Astrocyte (in vitro differentiated cells and primary cell): ENCODE data around the gene MT1H. TPM values are rescaled to one million over a fixed set of nuclear protein-coding genes. Genes with fewer than 3 reads are reported as not detected.

Experiments
- DNase-seq: peaks from one replicate; pipeline ENCODE4 v3.0.0-alpha.2; 2010; ENCODE audit warnings: low read depth
- FAIRE-seq: peaks from 2 replicates; lab custom pipeline; 2011; peaks lifted over from hg19 to GRCh38; lab: Jason Lieb, UNC
- H2AFZ ChIP-seq: 2 replicates; pipeline ENCODE4 v1.6.0; 2012; ENCODE audit warnings: low read depth, low read length, inconsistent platforms
- H3K27ac ChIP-seq: 2 replicates; pipeline ENCODE4 v1.5.1; 2011; ENCODE audit warnings: low read depth, low read length, inconsistent platforms
- H3K27me3 ChIP-seq: 2 replicates; pipeline ENCODE4 v1.6.0; 2011; ENCODE audit warnings: low read length, inconsistent platforms; ENCODE audit not compliant: insufficient read depth
- H3K36me3 ChIP-seq: 2 replicates; pipeline ENCODE4 v1.5.1; 2011; ENCODE audit warnings: low read length, inconsistent platforms; ENCODE audit not compliant: insufficient read depth
- H3K4me1 ChIP-seq: 2 replicates; pipeline ENCODE4 v1.5.1; 2011; ENCODE audit warnings: low read length, inconsistent platforms; ENCODE audit not compliant: insufficient read depth
- H3K4me2 ChIP-seq: 2 replicates; pipeline ENCODE4 v1.6.0; 2012; ENCODE audit warnings: low read length, inconsistent platforms
- H3K4me3 ChIP-seq: 2 replicates; pipeline ENCODE4 v1.5.1; 2011; ENCODE audit warnings: low read depth, mild to moderate bottlenecking, low read length, inconsistent platforms; ENCODE audit not compliant: insufficient read depth
- H3K79me2 ChIP-seq: 2 replicates; pipeline ENCODE4 v1.6.0; 2012; ENCODE audit warnings: mild to moderate bottlenecking, low read length, inconsistent platforms; ENCODE audit not compliant: insufficient read depth
- H3K9ac ChIP-seq: 2 replicates; pipeline ENCODE4 v1.6.0; 2012; ENCODE audit warnings: mild to moderate bottlenecking, low read length, inconsistent platforms
- H3K9me3 ChIP-seq: 2 replicates; pipeline ENCODE4 v1.5.1; 2012; ENCODE audit warnings: low read depth, mild to moderate bottlenecking, low read length, inconsistent platforms; ENCODE audit not compliant: insufficient read depth
- H4K20me1 ChIP-seq: 2 replicates; pipeline ENCODE4 v1.6.0; 2012; ENCODE audit warnings: low read length, inconsistent platforms; ENCODE audit not compliant: insufficient read depth
- H3K27ac Mint-ChIP-seq: one replicate; pipeline ENCODE4 v1.8.0; 2021; ENCODE audit warnings: mild to moderate bottlenecking, mixed read lengths; ENCODE audit not compliant: unreplicated experiment
- H3K27me3 Mint-ChIP-seq: one replicate; pipeline ENCODE4 v1.8.0; 2021; ENCODE audit warnings: low read depth, mixed read lengths; ENCODE audit not compliant: unreplicated experiment
- H3K36me3 Mint-ChIP-seq: one replicate; pipeline ENCODE4 v1.8.0; 2021; ENCODE audit warnings: low read depth, mixed read lengths; ENCODE audit not compliant: unreplicated experiment
- H3K4me1 Mint-ChIP-seq: one replicate; pipeline ENCODE4 v1.8.0; 2021; ENCODE audit warnings: low read depth, mixed read lengths; ENCODE audit not compliant: unreplicated experiment
- H3K4me3 Mint-ChIP-seq: one replicate; pipeline ENCODE4 v1.8.0; 2021; ENCODE audit warnings: mild to moderate bottlenecking, moderate library complexity, mixed read lengths; ENCODE audit not compliant: unreplicated experiment
- H3K9me3 Mint-ChIP-seq: one replicate; pipeline ENCODE4 v1.8.0; 2021; ENCODE audit warnings: mild to moderate bottlenecking, mixed read lengths; ENCODE audit not compliant: unreplicated experiment
- CTCF ChIP-seq: IDR thresholded peaks from 2 replicates; pipeline ENCODE4 v1.5.1; 2011; ENCODE audit warnings: low read depth, mild to moderate bottlenecking, inconsistent platforms, low read length, moderate library complexity; ENCODE audit not compliant: insufficient read depth
- EZH2 ChIP-seq: IDR thresholded peaks from 2 replicates; pipeline ENCODE4 v1.6.1; 2012; ENCODE audit warnings: mild to moderate bottlenecking, low read length, inconsistent platforms; ENCODE audit not compliant: insufficient read depth
- total RNA-seq: library from RNA; stranded (reverse); gene quantifications from 2 replicates; pipeline ENCODE4 v1.2.1, GENCODE V29; 2021

Gene MT1H
- total RNA-seq, 1 donor from 2014 or later: not detected

DNA sequence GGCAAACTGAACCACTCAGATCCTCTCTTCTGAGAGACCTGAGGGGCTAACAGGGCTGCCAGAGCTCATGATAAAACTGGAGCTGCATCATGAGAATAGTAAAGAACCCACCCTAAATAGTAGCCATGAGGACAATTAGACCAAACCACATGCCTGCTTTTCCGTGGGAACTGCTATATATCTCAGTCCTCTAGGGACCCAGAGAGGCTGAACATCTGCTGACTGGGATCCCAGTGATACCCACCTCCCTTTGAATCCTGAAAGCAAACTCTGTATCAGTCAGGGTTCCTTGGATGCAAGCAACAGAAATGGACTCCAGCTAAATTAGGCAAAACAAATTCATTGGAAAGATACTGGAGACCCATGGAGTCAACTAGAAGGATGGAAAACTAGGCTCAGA is 19.1 kb downstream of the MT1H start:
- Mint-ChIP-seq H3K4me1 (peaks cover 1% of the 10 kb centered on the region), H3K27ac (no peak overlapping the region), H3K36me3 (peaks cover 6% of the 10 kb centered on the region), H3K27me3 (peaks cover 22% of the 10 kb centered on the region), H3K4me3 (no peak overlapping the region), H3K9me3 (peaks cover 21% of the 10 kb centered on the region)
- Histone ChIP-seq H3K27me3 (no peaks in the 10 kb centered on the region), H2AFZ (no peak overlapping the region), H3K27ac (no peak overlapping the region), H3K9me3 (peaks cover 3% of the 10 kb centered on the region), H3K4me3 (no peak overlapping the region), H3K79me2 (no peaks in the 10 kb centered on the region), H4K20me1 (no peaks in the 10 kb centered on the region), H3K4me2 (no peak overlapping the region), H3K36me3 (no peaks in the 10 kb centered on the region), H3K4me1 (no peaks in the 10 kb centered on the region), H3K9ac (no peak overlapping the region)
- no peak for FAIRE-seq
- TF ChIP-seq EZH2: no peak
- TF ChIP-seq CTCF: no peak
- DNase-seq: no peak

GRCh38 chr16:56689171-56689570 is 19.6 kb downstream of the MT1H start:
- H3K4me2 ChIP-seq: no peak overlapping the region
- Mint-ChIP-seq H3K9me3 (peaks cover 21% of the 10 kb centered on the region), H3K36me3 (peaks cover 6% of the 10 kb centered on the region), H3K4me1 (peaks cover 1% of the 10 kb centered on the region), H3K27ac (no peak overlapping the region), H3K4me3 (no peak overlapping the region), H3K27me3 (peaks cover 19% of the 10 kb centered on the region)
- TF ChIP-seq EZH2: no peak
- no peak for TF ChIP-seq CTCF
- H3K9ac ChIP-seq: no peak overlapping the region
- H3K79me2 ChIP-seq: no peaks in the 10 kb centered on the region
- FAIRE-seq: no peak
- H3K36me3 ChIP-seq: no peaks in the 10 kb centered on the region
- peaks cover 3% of the 10 kb centered on the region for H3K9me3 ChIP-seq
- no peaks in the 10 kb centered on the region for H3K4me1 ChIP-seq
- no peak overlapping the region for H2AFZ ChIP-seq
- H4K20me1 ChIP-seq: no peaks in the 10 kb centered on the region
- H3K4me3 ChIP-seq: no peak overlapping the region
- H3K27ac ChIP-seq: no peak overlapping the region
- H3K27me3 ChIP-seq: no peaks in the 10 kb centered on the region
- DNase-seq: no peak

DNA sequence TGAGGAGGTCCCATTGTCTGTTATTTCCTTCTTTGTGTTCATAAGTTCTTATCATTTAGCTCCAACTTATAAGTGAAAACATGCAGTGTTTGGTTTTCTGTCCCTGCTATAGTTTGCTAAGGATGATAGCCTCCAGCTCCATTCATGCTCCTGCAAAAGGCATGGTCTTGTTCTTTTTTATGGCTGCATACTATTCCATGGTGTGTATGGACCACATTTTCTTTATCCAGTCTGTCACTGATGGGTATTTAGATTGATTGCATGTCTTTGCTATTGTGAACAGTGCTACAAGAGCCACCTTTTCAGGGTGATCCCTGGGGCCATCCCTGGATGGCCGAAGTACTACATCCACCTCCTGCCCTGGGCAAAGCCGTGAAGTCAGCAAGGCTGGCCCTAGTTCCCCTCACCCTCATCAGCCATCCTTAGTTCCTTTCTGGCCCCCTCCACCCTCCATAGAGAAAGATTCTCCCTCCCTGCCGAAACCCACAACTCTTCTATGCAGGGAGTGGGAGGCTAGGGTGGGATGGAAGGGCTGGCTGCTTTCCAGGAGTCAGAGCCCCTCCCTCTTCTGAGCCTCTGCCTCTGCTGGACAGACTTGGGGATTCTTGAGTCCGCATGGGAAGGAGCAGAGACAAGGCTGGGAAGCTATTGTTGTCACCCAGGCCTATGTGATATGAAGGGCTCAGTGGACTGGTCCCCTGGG is 21.0 kb downstream of the MT1H start:
- H3K27me3 Mint-ChIP-seq: peaks cover 10% of the 10 kb centered on the region

More for the DNA sequence above, 21.0 kb downstream of the MT1H start:
- TF ChIP-seq EZH2: no peak
- TF ChIP-seq CTCF: no peak
- H3K36me3 Mint-ChIP-seq: peaks cover 6% of the 10 kb centered on the region
- Histone ChIP-seq H2AFZ (no peak overlapping the region), H3K27me3 (no peaks in the 10 kb centered on the region), H3K9ac (no peak overlapping the region), H3K36me3 (no peaks in the 10 kb centered on the region), H3K4me2 (no peak overlapping the region), H3K79me2 (no peaks in the 10 kb centered on the region), H3K4me1 (no peaks in the 10 kb centered on the region), H4K20me1 (no peaks in the 10 kb centered on the region), H3K4me3 (no peak overlapping the region), H3K27ac (no peak overlapping the region), H3K9me3 (peaks cover 3% of the 10 kb centered on the region)
- no peak for DNase-seq
- FAIRE-seq: no peak
- H3K4me1 Mint-ChIP-seq: peaks cover 1% of the 10 kb centered on the region
- H3K4me3 Mint-ChIP-seq: peak overlapping the region; percentile 41
- no peak overlapping the region for H3K27ac Mint-ChIP-seq
- peaks cover 21% of the 10 kb centered on the region for H3K9me3 Mint-ChIP-seq
